HG02981 (cell line): ENCODE data around the gene YRDC.

Experiments
- ATAC-seq: cut with Tn5 transposase; IDR thresholded peaks from one replicate; pipeline ENCODE4 v1.9.1; 2021; ENCODE audit warnings: mild to moderate bottlenecking, moderate library complexity; ENCODE audit not compliant: unreplicated experiment

YRDC gene

DNA sequence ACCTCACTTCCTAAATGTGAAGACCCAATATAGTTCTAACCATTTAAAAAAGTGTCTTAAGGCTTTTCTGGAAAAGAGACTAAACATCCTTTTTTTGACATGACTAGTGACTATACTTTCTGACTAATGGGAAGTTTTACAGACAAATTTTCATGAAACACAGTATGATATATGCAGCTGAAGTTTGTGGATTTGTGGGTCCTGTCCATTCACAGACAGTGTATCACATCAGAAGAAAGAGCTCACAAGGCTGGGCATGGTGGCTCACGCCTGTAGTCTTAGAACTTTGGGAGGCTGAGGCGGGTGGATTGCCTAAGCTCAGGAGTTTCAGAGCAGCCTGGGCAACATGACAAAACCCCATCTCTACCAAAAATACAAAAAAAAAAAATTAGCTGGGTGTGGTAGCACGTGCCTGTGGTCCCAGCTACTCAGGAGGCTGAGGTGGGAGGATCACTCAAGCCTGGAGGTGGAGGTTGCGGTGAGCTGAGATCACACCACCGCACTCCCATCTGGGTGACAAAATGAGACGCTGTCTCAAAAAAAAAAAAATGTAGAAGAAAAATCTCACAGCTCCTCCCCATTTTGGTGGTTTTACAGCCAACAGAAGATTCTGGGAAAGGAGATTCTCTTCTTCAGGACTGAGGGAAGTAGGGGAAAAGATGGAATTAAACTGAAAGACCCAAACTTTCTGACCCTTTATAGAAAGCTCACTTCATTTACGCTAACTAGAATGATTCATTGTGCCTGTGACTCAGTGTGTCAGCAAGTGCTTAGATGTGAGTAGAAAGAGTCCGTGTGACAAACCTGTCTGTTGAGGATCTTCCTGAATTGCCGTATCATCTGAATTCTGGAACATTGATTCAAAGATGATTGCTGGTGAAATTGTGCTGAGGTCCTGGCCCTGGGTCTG lies 15.2 kb upstream of the YRDC start:
- ATAC-seq = no peak

DNA sequence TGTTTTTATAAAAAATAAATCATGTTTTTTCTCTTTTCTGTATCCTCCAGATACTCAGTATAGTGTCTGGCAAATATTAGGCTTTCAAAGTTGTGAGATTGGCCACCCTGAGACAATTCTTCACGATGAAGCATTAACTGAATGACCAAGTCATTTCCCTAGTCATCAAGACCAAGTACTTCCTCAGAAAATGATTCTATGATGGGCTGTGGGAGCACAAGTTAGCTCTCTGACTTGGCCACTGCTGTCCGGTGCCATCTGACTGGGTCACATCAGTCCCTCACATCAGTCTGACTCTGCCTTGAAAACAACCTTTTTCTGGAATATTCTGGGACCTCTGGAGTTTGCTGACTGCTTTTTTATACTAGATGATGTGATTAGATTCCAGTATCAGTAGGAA lies 13.5 kb upstream of the YRDC start:
- no peak for ATAC-seq

DNA sequence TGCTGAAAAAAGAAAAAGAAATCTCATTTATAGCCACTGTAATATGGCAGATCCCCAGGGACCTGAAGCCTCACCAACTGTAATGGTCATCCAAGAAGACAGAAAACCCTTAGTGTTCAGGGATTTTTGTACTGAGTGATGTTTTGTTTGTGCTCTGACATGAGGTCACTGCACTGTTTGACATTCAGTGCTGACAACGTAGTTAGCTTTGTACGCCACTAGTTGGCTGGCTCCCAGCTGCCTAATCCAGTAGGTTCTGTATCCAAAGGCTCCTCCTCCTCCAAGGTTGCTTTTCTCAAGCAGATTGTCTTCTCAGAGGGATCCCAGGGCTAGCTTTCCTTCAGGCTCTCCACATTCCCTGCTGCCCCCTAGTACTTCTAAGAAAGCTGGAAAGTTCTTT lies 9.5 kb upstream of the YRDC start:
- no peak for ATAC-seq

DNA sequence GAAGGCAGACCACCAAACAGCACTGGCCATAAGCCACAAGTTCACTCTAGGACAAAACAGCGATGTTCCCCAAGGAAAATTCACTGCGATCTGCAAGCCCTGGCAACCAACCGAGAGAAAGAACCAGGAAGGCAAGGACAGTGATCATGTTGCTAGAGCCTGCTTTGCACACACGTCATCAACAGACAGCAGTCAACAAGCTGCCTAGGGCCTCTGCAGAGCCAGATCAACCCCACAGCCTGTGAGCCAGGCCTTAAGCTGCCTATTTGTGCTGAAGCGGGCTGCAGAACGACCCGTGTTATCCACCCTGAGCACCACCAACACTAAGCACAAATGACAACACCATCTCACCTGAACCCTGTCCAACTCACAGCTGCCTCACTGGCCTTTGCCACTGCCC lies 6.2 kb upstream of the YRDC start:
- no peak for ATAC-seq

DNA sequence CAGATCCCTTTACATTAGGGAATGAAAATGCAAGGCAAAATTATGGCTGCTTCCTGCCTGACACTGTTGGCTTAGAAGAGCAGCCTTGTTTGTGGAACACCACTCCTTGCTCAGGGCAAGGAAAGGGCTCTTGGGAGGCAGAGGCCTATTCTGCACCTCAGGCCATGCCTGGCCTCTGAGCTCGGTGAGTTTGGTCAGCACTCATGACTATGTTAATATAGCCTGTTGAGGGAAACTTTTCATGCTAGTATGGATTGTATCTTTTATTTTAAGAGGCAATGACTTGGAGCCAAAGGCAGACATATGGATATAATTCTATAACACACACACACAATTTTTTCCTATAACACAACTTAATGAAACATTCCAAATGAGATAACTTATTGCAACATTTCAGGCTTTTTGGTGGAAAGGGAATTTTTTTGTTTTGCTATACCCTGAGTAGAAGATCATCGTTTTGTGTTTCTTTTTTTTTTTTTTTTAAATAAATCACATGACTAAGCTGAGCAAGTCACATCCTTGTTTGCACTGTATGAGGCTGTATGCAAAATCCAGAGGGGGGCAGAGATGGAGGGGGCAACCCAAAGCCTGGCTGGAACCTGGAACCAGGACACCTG lies 5.6 kb upstream of the YRDC start:
- ATAC-seq = no peak

DNA sequence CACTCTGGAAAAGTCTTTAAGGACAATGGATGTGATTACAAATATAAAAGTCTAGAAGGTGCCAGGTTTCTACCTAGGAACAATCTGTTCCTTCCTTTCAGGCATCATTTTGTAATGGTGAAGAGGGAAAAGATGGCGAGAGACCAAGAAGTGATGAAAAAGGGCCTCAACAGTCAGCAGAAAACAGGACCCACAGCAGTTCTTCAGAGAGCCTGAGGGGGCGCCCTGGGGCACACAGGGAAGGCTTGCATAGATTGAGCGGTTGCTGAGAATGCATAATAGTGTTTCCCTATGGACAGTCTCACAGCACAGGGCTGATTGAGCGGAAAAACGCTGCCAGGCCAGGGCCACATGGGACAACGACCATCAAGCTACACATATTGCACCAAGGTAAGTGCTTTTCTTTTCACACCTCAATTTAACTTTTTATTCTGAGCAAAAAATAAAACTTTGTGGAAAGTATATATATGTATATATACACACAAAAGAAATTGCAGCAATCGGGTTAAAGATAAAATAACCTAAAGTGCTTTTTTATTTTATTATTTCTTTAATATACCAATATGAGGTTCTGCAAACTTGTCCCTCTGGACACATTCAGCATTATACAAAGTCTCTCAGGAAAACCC lies 3.1 kb upstream of the YRDC start:
- ATAC-seq = no peak

DNA sequence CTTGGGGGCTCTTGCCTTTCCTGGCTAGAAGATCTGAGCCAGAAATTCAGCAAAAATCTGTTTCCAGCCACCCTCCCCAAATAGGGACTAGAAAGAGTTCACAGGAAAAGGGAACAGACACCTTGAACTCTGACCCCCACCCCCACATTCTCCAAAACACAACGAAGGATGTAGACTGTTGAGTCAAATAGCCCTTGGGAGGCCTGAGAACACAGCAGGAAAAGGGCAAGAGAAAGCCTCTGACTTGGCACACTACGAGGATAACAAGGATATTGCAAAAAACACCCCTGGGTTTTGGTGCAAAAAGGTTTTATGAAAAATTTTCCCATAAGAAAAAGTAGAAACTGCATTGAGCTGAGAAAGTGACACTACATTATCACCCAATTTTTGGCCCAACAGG lies 1.9 kb upstream of the YRDC start:
- ATAC-seq = no peak

DNA sequence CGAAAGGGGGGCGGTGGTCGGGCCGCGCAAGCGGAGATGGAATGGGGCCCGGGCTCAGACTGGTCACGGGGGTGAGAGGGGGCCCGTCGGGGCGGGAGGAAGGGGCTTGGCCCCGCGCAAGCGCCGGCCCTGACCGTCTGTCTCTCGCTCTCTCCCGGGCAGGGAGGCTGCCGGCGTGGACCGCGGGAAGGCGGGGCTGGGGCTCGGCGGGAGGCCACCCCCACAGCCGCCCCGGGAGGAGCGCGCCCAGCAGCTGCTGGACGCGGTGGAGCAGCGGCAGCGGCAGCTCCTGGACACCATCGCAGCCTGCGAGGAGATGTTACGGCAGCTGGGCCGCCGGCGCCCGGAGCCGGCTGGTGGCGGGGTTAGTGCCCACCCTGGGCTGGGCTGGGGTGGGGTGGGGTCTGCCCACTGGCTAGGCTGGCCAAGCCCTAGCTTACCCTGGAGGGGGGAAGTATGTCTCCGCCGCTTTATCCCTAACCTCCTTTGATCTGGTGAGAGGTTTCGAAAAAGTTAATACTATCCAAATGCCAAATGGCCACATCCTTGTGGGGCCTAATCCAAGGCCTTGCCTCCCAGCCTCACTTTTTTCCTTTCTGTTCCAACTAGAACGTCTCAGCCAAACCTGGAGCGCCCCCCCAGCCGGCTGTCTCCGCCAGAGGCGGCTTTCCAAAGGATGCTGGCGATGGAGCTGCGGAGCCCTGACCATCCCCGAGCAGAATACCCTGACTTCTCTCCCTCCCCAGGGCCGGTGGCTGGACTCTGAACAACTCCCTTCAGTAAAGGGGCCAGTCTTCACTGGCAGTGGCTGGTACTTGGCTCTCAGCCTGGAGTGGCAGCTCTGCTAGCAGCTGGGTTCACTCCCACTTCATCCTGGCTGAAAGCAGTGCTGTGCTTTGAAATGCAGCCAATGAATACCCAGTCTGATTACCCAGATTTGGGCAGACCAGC lies 636 bp upstream of the YRDC start:
- ATAC-seq = peak; percentile 29

DNA sequence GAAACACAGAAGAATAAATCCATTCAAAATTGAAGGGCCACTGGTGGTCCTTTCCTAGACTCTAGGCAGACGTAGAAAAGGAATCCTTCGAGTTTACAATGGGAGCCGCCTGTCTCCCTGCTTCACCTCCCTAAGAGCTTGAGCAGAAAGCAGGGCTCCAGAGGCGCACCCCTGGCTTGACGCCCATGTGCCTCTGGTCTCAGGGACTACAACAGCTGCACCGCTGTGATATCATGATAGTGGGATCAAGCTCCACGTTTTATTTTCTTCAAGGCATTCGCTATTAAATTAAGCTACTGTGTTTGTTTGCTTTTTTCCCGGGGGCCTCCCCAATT lies 821 bp downstream of the YRDC start:
- ATAC-seq = no peak

DNA sequence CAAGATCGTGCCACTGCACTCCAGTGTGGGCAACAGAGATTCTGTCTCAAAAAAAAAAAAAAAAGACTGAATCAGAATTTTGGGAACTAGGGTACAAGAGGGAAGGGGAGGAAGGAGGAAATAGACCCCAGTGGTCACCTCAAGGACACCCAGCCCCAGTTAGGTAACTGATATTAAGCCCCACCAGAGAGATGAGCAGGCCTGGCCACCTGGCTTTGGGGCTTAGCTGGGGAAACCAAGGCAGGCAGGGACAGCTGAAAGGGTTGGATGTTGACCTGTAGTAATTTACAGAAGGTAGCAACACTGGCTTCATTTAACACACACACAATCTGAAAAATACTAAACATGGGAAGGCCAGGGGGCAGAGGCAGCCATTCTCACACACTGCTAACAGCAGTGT lies 5.6 kb downstream of the YRDC start:
- ATAC-seq = no peak

DNA sequence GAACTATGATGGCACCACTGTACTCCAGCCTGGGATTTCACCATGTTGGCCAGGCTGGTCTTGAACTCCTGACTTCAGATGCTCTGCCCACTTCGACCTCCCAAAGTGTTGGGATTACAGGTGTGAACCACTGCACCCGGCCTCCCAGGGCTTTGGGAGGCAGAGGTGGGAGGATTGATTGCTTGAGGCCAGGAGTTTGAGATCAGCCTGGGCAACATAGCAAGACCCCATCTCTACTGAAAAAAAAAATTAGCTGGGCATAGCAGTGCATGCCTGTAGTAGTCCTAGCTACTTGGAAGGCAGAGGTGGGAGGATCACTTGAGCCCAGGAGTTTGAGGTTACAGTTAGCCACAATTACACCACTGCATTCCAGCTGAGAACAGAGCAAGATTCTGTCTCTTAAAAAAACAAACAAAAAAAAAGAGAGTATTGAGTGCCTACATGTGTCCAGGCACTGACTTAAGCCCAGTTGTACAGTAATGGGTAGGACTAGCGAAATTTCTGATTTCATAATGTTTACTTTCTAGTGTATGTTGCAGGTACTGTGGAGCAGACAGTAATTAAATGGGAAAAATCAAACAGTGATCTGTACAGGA lies 10.2 kb downstream of the YRDC start:
- ATAC-seq = no peak

DNA sequence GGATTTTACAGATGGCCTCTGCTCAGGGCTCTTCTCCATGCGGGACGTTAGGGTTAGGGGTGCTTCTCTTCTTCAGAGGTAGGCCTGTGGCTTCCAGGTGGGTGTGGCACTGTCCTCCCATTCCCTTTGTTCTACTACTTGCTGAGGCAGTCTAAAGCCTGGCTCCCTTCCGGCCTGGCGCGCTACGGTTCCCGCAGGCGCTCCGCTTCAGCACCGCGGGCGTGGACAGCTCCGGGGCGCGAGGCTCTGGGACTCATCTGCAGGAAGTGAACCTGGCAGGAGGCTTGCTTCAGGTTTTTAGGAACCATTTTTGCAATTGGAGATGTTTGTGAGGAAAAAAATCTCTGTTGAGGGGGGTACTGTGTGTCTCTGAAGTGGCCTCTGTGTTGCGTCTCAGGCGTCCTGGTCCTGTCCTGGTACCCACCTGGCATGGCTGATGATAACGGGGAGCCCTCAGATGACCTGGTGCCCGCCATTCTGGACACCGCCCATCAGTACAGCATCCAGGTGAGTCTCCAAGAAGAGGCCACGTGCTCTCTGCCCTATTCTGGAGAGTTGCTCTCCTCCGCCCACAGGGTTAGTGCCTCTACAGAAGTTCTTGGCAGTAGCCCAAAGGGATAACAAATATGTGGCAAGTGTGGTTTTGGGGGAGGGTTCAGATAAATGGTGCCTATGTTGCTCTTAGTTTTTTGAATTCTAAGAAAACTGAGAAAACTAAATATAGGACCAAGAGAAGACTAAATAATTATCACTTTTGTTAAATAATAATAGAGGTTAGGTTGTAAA lies 12.5 kb downstream of the YRDC start:
- ATAC-seq = no peak

DNA sequence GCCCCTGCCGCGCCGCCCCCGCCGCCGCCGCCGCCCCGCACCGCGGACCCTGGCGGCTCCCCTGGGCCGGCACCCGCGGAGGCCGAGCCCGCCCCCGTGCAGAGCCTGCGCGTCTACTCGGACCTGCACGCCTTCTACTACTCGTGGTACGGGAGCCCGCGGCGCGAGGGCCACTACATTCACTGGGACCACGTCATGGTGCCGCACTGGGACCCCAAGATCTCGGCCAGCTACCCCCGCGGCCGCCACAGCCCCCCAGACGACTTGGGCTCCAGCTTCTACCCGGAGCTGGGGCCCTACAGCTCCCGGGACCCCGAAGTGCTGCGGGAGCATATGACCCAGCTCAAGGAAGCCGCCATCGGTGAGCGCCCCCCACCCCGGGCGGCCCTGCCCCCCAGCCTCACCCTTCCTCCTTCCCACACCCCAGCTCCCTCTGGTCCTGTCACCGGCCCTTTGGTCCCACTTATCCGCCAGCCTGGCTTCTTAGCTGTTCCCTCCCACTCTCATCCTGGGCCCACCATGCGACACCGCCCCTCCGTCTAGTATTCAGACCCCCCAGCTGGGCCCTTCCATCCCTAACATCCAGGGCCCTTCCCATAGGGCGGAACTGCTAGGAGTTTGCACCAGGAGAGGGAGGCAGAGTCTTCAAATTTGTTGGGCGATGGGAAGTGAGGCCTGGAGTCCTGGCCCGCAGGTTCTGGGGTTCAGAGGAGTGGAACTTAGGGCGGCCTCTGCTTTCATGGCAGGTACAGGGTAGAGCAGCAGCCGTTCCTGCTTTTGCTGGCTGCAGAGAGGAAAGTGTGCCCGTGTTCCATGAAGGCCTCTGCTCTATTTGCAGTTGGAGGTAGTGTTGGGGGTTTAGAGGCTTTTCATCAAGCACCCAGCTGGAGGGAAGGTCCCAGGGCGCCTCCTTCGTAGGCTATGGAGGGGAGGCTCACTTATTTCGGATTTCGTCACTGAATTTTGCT lies 13.4 kb downstream of the YRDC start:
- no peak for ATAC-seq

DNA sequence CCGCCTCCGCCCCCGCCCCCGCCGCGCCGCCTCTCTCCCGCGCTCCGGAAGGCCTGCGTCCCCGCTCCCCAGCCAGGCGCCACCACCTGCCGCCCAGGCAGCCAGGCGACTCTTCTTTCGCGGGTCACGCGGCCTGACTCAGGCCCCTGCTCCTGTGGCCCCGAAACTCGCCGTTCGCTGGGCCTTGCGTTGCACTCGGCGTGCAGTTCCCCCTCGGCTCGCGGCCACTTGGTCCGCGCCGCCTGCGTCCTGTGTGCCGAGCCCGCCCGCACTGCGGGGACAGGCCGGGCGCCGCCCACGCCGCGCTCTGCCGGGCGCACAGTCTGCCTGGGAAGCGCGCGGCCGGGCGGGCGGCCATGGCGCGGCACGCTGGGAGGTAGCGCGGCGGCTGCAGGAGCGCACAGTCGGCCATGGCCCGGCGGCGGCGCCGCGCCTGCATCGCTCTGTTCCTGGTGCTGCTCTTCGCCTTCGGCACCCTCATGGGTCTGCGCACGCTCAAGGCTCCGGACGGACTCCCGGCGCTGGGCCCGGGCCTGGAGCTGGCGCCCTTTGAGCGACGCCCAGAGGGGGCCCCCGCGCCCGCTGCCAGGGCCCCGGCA lies 14.1 kb downstream of the YRDC start, which contains the start of gene MANEAL:
Gene MANEAL (plus strand): TSS at position 75 of the 599 bp plus-strand sequence. CDS start 336 bp downstream, at position 411.
- ATAC-seq = no peak

DNA sequence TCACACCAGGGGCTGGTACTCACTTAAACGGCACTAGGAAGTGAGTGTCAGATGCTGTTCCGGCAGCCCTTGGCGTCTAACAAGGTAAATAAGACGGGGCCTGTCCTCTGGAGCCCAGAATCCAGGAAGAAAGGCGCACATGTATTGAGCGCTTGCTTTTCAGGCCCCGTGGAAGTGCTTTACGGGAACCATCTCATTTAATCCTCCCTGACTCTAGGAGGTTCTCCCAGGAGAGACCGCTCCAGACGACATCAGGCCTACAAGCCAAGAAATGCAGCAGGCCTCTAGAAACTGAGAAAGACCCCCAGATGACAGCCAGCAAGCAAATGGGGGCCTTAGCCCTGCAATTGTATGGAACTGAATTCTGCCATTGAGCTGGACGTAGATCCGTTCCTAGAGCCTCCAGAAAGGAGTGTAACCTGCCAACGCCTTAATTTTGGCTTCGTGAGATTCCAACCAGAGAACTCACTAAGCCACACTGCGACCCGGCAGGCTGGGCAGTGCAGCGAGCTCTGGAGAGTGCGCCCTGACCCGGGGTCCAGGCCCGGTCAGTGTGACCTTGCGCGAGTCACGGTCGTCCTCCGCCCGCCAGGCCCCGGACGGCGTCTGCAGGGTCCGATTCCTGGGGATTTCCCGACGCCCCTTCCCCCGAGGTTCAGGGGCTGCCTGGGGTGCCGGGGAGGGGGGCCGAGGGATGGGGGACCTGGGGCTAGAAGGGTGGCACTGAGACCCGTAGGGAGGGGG lies 14.9 kb downstream of the YRDC start:
- no peak for ATAC-seq

DNA sequence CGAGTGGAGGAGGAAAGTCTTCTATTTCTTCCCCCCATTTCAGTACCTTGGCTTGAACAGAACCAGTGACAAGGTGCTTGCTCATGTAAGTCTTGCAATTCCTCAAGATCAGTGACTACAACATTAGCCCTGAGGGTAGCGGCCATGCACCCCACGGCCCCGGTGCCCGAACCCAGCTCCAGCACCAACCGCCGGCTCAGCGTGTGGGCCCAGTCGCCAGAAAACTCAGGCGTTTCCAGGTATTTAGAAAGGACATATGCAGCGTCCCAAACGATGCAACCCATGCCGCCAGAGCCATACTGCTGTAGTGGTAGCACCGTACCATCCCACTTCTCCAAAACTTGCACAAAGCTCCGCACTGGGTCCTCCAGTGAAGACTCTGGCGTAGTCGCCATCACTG lies 25.5 kb downstream of the YRDC start:
- no peak for ATAC-seq

DNA sequence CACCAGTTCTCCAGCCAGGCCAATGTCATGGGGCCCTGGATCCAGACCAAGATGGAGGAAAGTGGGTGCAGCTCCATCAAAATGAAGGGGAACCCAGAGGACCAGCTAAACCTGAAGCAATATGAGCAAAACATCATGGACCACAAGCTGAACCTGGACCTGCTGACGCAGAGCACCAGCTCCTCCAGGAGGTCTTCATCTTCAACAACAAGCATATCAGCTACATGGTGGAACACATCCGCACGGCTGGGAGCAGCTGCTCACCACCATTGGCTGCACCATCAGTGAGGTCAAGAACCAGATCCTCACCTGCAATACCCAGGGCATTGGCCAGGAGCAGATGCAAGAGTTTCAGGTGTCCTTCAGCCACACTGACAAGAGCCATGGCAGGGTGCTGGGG lies 29.4 kb downstream of the YRDC start:
- no peak for ATAC-seq
